ENCODE data around the gene BABAM2.
"Not testable (repeated sequence)": the region's sequence is repeated elsewhere in the genome, so short reads cannot be mapped to it uniquely, and the experiment has no call there.

BABAM2 gene

DNA sequence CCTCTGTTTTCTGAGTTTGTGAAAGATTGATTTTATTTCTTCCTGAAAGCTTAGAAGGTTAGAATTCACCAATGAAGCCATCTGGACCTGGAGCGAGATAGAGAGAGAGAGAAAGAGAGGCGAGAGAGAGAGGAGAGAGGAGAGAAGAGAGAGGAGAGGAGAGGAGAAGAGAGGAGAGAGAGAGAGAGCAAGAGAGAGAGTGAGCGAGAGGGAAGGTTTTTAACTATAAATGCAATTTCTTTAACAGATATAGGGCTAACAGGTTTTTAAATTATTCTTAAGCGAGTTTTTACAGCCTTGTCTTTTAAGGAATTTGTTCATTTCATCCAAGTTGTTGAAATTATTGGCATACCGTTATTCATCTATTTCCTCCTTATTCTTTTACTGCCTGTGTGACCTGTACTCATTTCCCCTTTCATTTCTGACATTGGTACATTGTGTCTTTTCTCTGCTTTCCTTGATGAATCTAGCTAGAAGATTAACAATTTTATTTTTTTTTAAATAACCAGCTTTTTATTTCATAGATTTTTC, 56.1 kb downstream of the BABAM2 start:
- DNase-seq (ENCODE audit: low read depth), result no peak

DNA sequence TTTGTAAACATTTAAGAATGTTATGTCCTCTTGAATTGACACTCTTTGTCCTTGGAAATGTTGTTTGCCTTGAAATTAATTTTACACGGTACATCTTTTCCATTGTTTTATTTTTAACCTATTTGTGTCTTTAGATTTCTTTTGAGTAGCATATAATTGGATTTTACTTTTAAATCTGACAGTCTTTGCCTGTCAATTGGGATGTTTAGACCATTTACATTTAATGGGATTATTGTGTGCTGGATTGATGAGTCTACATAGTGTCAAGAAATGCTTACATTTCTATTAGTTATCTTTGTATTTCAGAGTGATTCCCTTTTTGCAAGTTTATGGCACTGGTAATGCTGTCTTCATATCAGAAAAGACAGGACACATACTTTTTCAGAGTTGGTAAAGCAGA, 61.5 kb downstream of the BABAM2 start:
- no peak for DNase-seq (ENCODE audit: low read depth)

DNA sequence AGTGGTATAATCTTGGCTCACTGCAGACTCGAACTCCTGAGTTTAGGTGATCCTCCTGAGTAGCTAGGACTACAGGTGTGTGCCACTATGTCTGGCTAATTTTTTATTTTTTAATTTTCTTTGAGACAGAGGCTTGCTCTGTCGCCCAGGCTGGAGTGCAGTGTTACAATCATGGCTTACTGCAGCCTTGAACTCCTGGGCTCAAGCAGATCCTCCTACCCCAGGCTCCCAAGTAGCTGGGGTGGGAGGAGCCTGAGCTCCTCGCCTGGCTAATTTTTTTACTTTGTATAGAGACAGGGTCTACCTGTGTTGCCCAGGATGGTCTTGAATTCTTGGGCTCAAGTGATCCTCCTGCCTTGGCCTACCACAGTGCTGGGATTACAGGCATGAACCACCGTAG, 62.5 kb downstream of the BABAM2 start:
- DNase-seq (ENCODE audit: low read depth), result no peak

DNA sequence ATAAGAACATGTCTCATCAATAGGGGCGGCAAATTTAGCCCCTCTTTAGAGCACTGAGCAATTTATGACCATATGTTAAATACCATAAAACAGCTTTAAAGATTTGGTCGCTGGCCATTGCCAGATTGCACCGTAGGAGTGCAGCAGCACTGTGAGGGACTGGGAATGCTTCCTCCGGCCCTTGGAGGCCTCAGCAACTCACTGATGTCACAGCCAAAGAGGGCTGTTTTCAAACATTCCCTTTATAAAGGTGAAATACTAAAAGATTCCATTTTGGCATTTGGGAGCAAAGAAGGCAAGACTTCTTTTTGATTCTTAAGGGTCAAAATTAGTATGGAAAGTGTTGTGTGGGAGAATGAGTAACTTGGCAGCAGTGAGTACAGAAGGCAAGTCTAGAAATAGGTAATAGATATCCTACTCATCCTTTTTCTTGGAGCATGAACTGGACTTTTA, 63.7 kb downstream of the BABAM2 start:
- DNase-seq (ENCODE audit: low read depth), result no peak

DNA sequence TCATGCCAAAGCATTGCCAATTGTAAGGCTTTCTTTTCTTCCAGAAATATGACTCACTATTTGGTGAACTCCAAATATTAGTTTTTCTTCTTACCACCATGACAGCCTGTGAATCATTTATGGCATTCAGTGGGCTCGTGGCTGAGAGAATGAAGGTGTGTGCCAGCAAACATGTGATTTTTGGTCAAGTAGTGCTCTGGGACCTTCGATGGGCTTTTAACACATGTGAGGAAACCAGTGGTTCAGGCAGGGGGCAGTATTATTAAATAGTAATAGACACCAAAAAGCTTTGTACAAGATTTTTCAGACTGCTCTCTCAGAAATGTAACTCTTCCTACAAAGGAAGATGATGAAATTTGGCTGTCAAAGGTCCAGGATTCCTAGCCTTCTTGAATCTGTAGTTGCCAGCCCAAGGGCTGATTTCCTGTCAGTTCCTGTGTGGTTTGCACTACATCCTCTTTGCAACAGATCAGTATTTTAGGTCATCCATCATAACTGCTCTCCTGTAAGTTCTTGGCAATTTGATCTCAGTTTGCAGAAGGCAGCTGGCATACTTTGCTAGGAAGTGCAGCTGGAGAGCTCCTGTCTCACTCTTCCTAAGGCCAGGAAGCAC, 64.3 kb downstream of the BABAM2 start:
- DNase-seq (ENCODE audit: low read depth), result no peak

DNA sequence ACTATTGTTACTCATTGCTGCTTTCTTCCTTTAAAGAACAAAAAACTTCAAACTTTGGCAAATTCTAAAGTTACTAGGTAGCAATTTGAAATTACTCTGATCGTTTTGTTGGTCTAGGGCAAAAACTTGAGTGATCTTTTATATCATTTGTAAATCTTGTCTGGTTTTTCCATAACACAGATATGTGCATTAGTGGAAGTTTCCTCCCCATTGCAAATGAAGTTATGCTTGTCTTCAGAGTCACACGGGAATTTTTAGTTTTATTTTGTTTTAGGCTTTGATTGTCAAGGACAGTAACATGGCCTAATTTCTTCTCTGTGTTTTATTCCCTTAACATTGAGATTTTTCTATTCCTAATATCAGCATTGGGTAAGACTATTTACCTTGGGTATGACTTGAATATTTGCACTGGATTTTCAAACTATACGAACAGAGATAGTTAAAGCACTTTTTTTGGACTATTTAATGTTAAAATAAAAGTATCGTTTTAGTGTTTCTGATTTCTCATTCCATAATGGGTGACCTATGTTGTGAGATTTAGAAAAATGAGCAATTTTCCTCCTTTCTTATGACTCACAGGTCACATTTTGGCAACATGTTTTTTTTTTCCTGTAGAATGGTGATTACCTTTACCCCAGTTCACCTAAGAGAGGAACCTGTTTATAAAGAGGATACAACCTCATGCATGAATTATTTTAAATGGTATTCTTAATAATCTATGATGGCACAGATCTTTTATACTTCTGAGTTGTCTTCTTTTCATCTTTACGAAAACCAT, 65.0 kb downstream of the BABAM2 start:
- DNase-seq (ENCODE audit: low read depth), result no peak

DNA sequence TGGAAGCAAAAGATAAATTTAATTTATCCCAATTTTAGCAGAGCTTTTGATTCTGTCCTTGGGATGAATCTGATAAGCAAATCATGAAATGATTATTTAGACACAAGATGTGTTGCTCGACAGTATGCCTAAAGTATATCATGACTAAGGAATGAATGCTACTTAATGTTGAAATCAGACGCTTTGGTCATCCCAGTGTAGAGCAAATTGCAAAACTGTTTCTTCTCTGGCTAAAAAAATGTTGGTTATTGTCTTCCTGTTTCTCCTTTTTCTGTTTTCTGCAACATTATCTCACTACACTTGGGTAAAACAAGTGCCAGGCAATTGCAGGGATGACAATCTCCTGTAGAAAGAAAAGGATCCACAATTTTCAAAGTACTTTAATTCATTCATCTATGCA, 66.4 kb downstream of the BABAM2 start:
- DNase-seq (ENCODE audit: low read depth), result no peak

DNA sequence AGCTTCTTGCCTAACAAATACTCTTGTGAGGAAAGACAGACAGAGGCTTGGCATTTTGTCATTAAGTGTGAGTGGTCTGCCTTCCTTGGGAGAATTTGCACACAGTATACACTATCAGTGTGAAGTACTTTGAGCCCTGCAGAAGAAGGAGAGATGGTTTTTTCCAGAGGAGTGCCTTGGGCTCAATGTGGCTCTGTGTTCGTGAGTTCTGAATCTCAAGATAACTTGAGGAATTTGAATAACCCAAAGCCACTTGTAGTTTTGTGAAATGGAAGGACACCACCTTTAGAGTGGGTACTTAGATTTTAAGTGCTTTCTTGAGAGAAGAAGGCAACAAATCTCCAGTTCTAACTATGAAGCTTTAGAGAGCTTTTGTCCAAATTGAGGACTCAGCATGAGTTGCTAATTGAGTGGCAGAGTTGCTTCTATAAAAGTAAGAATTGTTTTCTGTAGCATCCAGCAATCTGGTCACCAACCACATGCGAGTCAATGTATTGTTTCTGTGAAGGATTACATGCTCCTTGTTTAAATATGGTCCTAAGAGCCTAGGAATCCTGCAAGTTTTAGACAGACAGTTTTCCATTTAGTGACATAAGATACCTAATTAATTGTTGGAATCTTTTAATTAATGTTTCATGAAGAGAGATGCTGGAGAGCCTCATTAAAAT, 68.3 kb downstream of the BABAM2 start:
- no peak for DNase-seq (ENCODE audit: low read depth)

DNA sequence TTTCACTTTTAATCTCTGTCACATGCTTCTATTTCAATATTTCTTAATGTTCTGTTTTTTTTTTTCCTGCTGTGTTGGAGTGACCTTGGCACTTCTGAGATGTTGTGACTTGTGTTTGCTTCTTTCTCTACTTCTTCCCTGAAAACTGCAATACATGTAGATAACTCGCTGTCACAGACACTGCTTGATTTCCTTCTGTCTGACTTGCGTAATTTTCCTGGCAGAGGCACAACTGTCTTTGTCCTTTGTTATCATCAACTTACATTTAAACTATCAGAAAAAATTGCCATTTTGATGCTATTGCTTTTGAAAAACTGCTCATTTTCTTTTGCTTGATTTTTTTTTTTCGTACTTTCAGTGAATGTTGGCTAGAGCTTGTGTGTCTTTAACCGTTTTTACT, 69.0 kb downstream of the BABAM2 start:
- no peak for DNase-seq (ENCODE audit: low read depth)

DNA sequence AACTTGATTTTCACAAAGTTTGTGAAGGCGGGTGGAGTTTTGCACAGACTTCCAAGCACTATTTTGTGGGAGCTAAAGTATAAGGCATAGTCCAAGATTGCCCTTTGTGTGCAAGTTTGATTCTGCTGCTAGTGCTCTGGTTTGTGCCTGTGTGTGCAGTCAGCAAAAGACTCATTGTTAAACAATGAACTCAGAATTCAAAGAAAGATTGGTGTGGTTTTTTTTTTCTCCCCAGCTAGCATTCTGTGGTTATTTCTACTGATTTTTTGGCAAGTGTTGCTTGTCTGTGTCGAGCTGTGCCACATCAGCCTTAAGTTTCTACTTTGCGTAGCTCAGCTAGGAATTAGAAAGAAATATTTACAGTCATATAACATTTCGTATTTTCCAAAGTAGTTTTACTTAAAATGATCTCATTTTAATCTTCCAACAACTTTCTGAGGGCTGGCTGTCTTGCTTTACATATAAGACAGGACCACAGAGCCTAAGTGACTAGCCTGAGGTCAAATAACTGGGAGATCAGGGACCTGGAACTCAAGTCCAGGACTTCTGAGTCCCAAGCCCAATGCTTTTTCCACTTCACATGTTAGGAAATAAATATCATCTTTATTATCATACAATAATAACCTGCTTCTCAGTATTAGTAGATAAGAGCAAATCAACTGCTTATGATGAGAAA, 69.8 kb downstream of the BABAM2 start:
- DNase-seq (ENCODE audit: low read depth), result no peak

DNA sequence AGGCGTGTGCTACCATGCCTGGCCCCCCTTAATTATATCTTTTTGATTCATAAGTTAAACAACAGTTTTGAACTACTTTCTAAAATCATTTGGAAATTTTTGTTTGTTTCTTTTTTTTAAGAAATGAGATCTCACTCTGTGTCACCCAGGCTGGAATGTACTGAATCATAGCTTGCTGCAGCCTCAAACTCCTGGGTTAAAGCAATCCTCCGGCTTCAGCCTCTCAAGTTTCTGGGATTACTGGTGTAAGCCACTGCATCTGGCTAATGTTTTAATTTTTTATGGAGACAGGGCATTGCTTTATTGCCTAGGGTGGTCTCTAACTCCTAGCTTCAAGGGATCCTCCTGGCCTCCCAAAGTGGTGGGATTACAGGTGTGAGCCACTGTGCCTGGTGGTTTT, 71.5 kb downstream of the BABAM2 start:
- DNase-seq (ENCODE audit: low read depth), result no peak

DNA sequence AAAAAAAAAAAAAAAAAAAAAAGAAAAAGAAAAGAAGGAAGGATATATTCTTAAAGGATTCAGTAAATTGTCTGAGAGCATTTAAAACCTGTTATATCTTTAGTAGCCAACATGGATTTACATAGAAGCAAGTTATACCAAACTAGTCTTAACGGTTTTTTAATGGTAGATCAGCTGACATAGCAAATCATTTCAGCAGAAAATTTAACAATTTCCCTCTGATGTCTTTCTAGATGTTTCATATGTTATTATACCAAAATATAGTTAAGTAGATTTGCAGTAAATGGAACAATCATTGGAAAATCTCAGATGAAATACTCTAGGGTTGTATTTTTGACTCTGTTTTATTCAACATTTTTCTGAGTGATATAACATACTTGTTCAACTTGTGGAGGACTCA, 72.9 kb downstream of the BABAM2 start:
- DNase-seq (ENCODE audit: low read depth), result no peak

DNA sequence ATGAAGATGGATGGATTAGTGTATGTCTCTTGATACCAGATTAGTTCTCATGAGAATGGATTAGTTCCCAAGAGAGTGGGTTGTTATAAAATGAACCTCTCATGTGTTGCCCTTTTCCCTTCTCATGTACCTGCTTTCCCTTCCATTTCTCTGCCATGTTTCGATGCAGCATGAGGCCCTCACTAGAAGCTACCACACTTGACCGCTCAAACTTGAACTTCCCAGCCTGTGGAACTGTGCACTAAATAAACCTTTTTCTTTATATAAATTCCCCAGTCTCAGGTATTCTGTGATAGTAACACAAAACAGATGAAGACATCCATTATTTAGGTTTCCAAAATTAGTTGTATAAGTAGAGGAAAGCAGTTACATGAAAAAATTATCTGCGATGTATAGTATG, 73.5 kb downstream of the BABAM2 start:
- DNase-seq (ENCODE audit: low read depth), result no peak

DNA sequence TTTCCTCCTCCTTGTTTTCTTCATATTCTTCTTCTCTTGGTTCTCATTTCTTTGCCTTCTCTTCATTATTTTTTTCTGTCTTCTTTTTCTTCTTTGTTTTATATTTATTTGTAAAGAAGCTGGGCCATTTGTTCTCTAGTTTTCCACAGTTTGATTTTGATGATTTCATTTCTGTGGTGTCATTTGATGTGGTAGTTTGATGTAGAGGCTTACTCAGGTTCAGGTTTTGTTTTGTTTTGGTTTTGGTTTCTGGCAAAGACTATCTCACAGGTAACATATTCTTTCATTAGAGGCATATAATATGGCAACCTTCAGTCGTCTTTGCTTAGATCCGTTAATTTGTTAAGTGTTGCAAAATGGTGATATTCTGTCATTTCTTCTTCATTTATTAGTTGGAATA, 75.3 kb downstream of the BABAM2 start:
- no peak for DNase-seq (ENCODE audit: low read depth)

DNA sequence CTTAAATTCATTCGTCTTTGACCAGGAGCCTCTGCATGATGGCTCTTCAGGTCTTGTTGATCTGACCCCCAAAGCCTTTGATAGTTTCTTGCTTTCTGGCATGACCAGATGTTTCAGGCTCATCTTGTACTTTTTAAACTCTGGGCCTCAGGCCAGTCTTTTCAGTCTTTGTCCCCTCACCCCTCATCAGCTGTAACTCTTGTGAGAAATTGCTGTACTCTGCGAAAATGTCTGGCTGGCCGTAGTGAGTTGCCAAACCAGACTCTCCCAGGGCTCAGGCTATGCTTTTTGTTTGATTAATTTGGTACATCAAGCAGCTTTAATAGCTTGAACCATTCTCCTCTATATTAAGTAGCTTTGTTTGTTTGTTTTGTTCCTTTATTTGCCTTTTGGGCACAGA, 75.9 kb downstream of the BABAM2 start:
- DNase-seq (ENCODE audit: low read depth), result no peak

DNA sequence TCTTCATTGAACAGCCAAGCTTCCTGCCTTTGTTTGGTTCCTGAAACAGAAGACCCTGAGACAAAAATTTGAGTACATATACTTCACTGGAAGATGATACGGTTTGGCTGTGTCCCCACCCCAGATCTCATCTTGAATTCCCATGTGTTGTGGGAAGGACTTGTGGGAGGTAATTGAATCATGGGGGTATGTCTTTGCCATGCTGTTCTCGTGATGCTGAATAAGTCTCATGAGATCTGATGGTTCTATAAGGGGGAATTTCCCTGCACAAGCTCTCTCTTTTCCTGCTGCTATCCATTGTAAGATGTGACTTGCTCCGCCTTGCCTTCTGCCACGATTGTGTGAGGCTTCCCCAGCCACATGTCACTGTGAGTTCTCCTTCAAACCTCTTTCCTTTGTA, 76.5 kb downstream of the BABAM2 start:
- no peak for DNase-seq (ENCODE audit: low read depth)

DNA sequence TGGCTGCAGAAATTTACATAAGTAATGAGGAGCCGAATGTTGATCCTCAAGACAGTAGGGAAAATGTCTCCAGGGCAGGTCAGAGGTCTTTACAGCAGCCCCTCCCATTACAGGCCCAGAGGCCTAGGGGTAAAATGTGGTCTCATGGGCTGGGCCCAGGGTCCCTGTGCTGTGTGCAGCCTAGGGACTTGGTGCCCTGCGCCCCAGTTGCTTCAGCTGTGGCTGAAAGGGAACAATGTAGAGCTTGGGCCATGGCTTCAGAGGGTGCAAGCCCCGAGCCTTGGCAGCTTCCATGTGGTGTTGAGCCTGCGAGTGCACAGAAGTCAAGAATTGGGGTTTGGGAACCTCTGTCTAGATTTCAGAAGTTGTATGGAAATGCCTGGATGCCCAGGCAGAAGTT, 77.5 kb downstream of the BABAM2 start:
- DNase-seq (ENCODE audit: low read depth), result not testable (repeated sequence)

DNA sequence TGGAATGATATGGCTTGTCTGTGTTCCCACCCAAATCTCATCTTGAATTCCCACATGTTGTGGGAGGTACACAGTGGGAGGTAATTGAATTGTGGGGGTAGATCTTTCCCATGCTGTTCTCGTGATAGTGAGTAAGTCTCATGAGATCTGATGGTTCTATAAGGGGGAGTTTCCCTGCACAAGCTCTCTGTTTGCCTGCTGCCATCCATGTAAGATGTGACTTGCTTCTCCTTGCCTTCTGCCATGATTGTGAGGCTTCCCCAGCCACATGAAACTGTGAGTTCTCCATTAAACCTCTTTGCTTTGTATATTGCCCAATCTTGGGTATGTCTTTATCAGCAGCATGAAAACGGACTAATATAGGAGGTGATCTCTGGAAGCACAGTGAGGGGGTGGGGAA, 78.4 kb downstream of the BABAM2 start:
- not testable (repeated sequence) for DNase-seq (ENCODE audit: low read depth)

DNA sequence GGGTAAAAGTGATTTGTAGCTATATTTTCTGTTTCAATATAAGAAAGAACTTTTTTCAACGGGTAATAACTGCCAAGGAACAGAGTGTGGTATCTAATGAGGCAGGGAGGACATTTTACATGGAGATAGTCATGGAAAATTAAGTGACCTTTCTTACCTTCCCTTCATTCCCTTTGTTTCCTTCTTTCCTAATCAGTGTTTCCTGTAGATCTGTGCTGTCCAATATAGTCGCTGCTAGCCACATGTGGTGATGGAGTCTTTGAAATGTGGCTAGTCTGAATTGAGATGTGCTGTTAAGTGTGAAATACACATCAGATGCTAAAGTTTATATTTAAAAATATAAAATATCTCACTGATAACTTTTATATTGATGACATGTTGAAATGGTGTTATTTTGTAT, 81.8 kb downstream of the BABAM2 start:
- DNase-seq (ENCODE audit: low read depth), result no peak

DNA sequence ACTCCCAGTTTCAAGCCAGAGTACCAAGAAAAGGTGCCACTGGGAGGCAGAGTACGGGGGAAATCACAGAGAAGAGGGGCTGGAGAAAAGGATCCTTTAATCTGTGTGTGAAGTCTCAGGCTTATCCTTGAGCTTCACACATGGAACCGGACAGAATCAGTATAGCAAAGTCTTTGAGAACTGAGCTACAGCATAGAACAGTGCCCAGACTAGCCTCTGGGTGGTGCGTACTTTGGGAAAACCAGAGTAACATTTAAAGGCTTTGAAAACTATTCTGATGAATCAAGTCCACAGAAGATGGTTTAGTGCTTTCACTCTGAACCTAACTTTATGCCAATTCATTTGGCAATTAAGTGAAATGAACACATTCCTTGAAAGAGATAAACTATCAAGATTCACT, 83.1 kb downstream of the BABAM2 start:
- no peak for DNase-seq (ENCODE audit: low read depth)

DNA sequence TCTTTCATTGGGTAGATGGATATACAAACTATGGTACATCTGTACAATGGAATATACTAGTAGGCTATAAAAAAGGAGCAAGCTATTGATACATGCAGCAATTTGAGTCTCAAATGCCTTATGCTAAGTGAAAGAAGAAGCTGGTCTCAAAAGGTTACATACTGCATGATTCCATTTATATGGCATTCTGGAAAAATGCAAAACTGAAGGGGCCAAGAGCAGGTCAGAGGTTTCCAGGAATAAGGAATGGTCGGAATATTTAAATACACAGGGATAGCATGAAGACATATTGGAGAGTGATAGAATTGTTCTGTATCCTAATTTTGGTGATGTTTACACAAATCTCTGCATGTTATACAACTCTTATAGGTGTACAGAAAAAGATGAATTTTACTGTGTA, 85.8 kb downstream of the BABAM2 start:
- DNase-seq (ENCODE audit: low read depth), result no peak

DNA sequence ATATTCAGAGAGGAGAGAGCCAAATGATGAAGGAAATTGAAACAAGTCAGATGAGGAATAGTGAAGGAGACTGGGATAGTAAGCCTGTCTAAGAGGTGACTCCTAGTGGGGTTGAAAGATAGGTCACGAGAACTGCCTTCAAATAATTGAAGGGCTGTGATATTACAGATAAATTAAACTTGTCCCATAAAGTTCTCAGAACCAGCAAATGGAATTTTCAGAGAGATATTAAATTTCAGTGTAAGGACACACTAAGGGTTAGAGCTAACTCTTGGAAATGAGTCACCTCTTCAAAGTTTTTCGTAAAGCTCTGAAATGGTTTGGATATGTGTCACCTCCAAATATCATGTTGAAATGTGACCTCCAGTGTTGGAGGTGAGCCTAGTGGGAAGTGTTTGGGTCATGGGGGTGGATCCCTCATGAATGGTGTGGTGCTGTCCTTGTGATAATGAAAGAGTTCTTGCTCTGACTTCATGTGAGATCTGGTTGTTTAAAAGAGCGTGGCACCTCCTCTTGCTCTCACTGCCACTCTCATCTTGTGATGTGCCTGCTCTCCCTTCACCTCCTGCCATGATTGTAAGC, 87.3 kb downstream of the BABAM2 start:
- DNase-seq (ENCODE audit: low read depth), result no peak
